HepG2 (cell line): Measurements from ENCODE around the gene THOC5. TPM values are rescaled to one million over a fixed set of nuclear protein-coding genes. Genes with fewer than 3 reads are reported as not detected.

Experiments
- CAMTA2 ChIP-seq: sonication (generic); formaldehyde crosslinking; IDR thresholded peaks from 2 replicates; pipeline ENCODE4 v1.4.0; 2020; ENCODE audit warnings: mild to moderate bottlenecking, missing genetic modification reagents, borderline replicate concordance
- CCDC6 ChIP-seq: sonication (generic); formaldehyde crosslinking; IDR thresholded peaks from 2 replicates; pipeline ENCODE4 v1.8.1; 2022; ENCODE audit warnings: mild to moderate bottlenecking, missing genetic modification reagents, moderate library complexity
- HBP1 ChIP-seq: IDR thresholded peaks from 2 replicates; pipeline ENCODE4 v1.6.1; 2016; ENCODE audit warnings: low read depth, control low read depth
- MLLT10 ChIP-seq: sonication (generic); formaldehyde crosslinking; IDR thresholded peaks from 2 replicates; pipeline ENCODE4 v1.4.0; 2020; ENCODE audit warnings: missing genetic modification reagents
- PCBP1 ChIP-seq: fragments of 200-400 bp; formaldehyde crosslinking; IDR thresholded peaks from 2 replicates; pipeline ENCODE4 v1.6.1; 2017; ENCODE audit warnings: mild to moderate bottlenecking, low read depth, low read length, borderline replicate concordance
- ZBTB33 ChIP-seq: sonication (generic); formaldehyde crosslinking; IDR thresholded peaks from 2 replicates; pipeline ENCODE4 v1.4.0; 2020; ENCODE audit warnings: missing genetic modification reagents
- ZFP41 ChIP-seq: sonication (generic); formaldehyde crosslinking; IDR thresholded peaks from 2 replicates; pipeline ENCODE4 v1.4.0; 2020; ENCODE audit warnings: mild to moderate bottlenecking, missing genetic modification reagents, borderline replicate concordance
- ZFP90 ChIP-seq: sonication (generic); formaldehyde crosslinking; IDR thresholded peaks from 2 replicates; pipeline ENCODE4 v1.8.0; 2022; ENCODE audit warnings: missing genetic modification reagents, mild to moderate bottlenecking, inconsistent platforms, borderline replicate concordance
- ZNF10 ChIP-seq: sonication (generic); formaldehyde crosslinking; IDR thresholded peaks from 2 replicates; pipeline ENCODE4 v1.4.0; 2020; ENCODE audit warnings: mild to moderate bottlenecking, low read depth, missing genetic modification reagents, borderline replicate concordance
- ZNF24 ChIP-seq: fragments of 450-650 bp; IDR thresholded peaks from 2 replicates; pipeline ENCODE4 v1.6.1; 2017; ENCODE audit warnings: antibody characterized with exemption, mild to moderate bottlenecking
- ZNF260 ChIP-seq: sonication (generic); formaldehyde crosslinking; IDR thresholded peaks from 2 replicates; pipeline ENCODE4 v1.4.0; 2020; ENCODE audit warnings: missing genetic modification reagents, low read depth, mild to moderate bottlenecking, borderline replicate concordance
- ZNF292 ChIP-seq: sonication (generic); formaldehyde crosslinking; IDR thresholded peaks from 2 replicates; pipeline ENCODE4 v1.8.1; 2022; ENCODE audit warnings: mild to moderate bottlenecking, low read depth, missing genetic modification reagents, borderline replicate concordance
- ZNF333 ChIP-seq: sonication (generic); formaldehyde crosslinking; IDR thresholded peaks from 2 replicates; pipeline ENCODE4 v1.4.0; 2020; ENCODE audit warnings: mild to moderate bottlenecking, missing genetic modification reagents, borderline replicate concordance
- ZNF563 ChIP-seq: sonication (generic); formaldehyde crosslinking; IDR thresholded peaks from 2 replicates; pipeline ENCODE4 v1.8.0; 2022; ENCODE audit warnings: mild to moderate bottlenecking, moderate library complexity, missing genetic modification reagents
- ZNF639 ChIP-seq: conservative IDR thresholded peaks from 2 replicates; pipeline ENCODE4 v1.6.1; 2018; ENCODE audit warnings: missing genetic modification reagents
- ZNF891 ChIP-seq: sonication (generic); formaldehyde crosslinking; IDR thresholded peaks from 2 replicates; pipeline ENCODE4 v1.5.0; 2020; ENCODE audit warnings: mild to moderate bottlenecking, missing genetic modification reagents
- polyA plus RNA-seq, 8 experiments: library from polyadenylated mRNA; depleted of rRNA in 3 of 8; stranded (reverse) in 7 of 8; unstranded in 1 of 8; fragments of >200 nt; fragmentation: Illumina TruSeq in 4 of 8; extraction: Trizol in 4 of 8; gene quantifications; 2 replicates each; pipeline versions ENCODE4 v1.2.1 to v1.2.3, GENCODE V29; 2011 to 2016; ENCODE audit warnings: low read depth in 4 of 8, missing spikeins in 1 of 8, mixed read lengths in 1 of 8; ENCODE audit not compliant: insufficient read depth in 1 of 8
- total RNA-seq, 5 experiments: library from RNA; depleted of rRNA; stranded (reverse); fragments of >200 nt; fragmentation: Illumina TruSeq; extraction: Trizol; gene quantifications; 2 replicates each; pipeline ENCODE4 v1.2.3, GENCODE V29; 2016; ENCODE audit warnings: low read depth in 1 of 5
- TF ChIP-seq, protein P1 (sequence below): sonication (generic); formaldehyde crosslinking; IDR thresholded peaks from 2 replicates; pipeline ENCODE4 v1.5.1; 2020; ENCODE audit warnings: missing genetic modification reagents, mild to moderate bottlenecking, borderline replicate concordance
- TF ChIP-seq, protein P2 (sequence below): sonication (generic); formaldehyde crosslinking; IDR thresholded peaks from 2 replicates; pipeline ENCODE4 v1.8.1; 2022; ENCODE audit warnings: low read depth, mild to moderate bottlenecking, missing genetic modification reagents

Gene THOC5
- total and polyA plus RNA-seq, 2 of the 13 experiments (the other 11 are each of a cell fraction or from before 2014, with no cell fraction given) = 45.8 to 46.7 TPM

DNA sequence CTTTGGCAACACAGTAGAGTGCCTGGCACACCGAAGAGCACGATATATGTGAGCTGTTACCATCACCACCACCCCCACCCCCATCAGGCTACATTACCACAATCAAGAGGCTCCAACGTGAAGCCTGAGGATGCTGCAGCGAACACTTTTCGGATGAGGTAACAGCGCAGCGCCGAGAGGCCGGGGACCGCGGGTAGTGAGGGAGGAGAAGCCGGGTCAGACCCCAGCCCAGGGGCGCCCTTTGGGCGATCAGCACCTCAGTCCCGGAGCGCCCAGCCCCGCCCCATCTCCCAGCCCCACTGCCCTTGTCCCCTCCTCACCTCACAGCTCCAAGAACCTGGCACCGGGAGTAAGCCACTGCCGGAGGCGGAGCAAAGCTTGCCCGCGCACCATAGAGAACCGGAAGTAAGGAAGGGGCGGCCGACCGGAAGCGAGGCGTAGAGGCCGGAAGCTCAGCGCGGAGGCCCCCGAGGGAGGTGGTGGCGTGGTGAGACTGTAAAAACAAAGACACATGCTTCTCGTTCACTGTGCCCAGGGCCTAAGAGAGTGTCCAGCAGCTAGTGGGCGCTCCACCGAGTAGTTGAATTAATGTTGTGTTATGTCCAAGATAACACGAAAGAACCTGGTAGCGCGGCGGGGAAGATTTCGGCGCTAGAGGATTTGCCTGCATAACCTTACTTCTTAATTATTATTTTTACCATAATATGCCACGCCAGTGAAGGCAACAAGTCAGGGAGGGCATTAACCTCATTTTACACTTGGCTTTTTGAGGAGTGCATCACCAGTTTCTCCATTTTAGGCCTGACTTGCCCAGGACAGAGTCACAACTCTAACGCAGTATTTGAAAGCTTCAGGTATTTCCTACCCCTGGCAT is at the start of gene THOC5 (continued):
- TF ChIP-seq ZNF639 (peak; percentile 31; the same call in 1 of the 2 replicates), ZFP41 (CRISPR knock-in tag) (no peak), ZNF24 (no peak), ZNF891 (CRISPR knock-in tag) (0 out of 2 replicates have a peak, but pooled peaks have one; percentile 18), ZNF10 (CRISPR knock-in tag) (no peak), ZNF260 (no peak), HBP1 (CRISPR knock-in tag) (peak; percentile 91; the same call in 1 of the 2 replicates), MLLT10 (CRISPR knock-in tag) (no peak), ZBTB33 (0 out of 2 replicates have a peak, but pooled peaks have one; percentile 14), ZNF292 (CRISPR knock-in tag) (no peak), PCBP1 (peak; percentile 76; the same call in 1 of the 2 replicates), ZNF333 (no peak), ZFP90 (CRISPR knock-in tag) (no peak; the same call in 1 of the 2 replicates), ZNF563 (no peak), CAMTA2 (no peak), CCDC6 (CRISPR knock-in tag) (peak; percentile 90; the same call in 1 of the 2 replicates)
- TF ChIP-seq, protein P1, sequence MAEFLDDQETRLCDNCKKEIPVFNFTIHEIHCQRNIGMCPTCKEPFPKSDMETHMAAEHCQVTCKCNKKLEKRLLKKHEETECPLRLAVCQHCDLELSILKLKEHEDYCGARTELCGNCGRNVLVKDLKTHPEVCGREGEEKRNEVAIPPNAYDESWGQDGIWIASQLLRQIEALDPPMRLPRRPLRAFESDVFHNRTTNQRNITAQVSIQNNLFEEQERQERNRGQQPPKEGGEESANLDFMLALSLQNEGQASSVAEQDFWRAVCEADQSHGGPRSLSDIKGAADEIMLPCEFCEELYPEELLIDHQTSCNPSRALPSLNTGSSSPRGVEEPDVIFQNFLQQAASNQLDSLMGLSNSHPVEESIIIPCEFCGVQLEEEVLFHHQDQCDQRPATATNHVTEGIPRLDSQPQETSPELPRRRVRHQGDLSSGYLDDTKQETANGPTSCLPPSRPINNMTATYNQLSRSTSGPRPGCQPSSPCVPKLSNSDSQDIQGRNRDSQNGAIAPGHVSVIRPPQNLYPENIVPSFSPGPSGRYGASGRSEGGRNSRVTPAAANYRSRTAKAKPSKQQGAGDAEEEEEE (CRISPR knock-in tag) = no peak; the same call in 1 of the 2 replicates
- TF ChIP-seq, protein P2, sequence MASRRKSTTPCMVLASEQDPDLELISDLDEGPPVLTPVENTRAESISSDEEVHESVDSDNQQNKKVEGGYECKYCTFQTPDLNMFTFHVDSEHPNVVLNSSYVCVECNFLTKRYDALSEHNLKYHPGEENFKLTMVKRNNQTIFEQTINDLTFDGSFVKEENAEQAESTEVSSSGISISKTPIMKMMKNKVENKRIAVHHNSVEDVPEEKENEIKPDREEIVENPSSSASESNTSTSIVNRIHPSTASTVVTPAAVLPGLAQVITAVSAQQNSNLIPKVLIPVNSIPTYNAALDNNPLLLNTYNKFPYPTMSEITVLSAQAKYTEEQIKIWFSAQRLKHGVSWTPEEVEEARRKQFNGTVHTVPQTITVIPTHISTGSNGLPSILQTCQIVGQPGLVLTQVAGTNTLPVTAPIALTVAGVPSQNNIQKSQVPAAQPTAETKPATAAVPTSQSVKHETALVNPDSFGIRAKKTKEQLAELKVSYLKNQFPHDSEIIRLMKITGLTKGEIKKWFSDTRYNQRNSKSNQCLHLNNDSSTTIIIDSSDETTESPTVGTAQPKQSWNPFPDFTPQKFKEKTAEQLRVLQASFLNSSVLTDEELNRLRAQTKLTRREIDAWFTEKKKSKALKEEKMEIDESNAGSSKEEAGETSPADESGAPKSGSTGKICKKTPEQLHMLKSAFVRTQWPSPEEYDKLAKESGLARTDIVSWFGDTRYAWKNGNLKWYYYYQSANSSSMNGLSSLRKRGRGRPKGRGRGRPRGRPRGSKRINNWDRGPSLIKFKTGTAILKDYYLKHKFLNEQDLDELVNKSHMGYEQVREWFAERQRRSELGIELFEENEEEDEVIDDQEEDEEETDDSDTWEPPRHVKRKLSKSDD (CRISPR knock-in tag) = no peak
